GM19324 (cell line): ENCODE measurements around the gene RASIP1.

Experiments
- ATAC-seq: cut with Tn5 transposase; IDR thresholded peaks from one replicate; pipeline ENCODE4 v1.9.1; 2021; ENCODE audit warnings: mild to moderate bottlenecking, moderate library complexity; ENCODE audit not compliant: unreplicated experiment, low FRiP score

The RASIP1 gene

DNA sequence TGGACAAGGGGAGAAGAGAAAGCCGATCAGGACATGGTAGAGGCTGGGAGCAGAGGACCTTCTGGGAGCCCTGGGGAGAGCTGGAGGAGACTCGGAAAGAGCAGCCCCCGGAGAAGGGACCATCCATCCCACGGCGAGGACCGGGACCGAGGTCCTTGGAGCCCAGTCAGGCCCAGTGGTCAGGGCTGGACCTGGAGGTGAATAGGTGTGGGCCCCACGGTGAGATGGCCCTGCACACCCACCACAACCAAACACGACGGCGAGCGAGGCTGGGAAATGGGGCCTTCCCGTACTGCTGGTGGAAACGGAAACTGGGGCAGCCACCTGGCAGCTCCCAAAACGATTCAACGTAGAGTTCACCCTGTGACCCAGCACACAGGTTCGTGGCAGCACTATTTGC lies 63.9 kb downstream of the RASIP1 start:
- ATAC-seq, result no peak

DNA sequence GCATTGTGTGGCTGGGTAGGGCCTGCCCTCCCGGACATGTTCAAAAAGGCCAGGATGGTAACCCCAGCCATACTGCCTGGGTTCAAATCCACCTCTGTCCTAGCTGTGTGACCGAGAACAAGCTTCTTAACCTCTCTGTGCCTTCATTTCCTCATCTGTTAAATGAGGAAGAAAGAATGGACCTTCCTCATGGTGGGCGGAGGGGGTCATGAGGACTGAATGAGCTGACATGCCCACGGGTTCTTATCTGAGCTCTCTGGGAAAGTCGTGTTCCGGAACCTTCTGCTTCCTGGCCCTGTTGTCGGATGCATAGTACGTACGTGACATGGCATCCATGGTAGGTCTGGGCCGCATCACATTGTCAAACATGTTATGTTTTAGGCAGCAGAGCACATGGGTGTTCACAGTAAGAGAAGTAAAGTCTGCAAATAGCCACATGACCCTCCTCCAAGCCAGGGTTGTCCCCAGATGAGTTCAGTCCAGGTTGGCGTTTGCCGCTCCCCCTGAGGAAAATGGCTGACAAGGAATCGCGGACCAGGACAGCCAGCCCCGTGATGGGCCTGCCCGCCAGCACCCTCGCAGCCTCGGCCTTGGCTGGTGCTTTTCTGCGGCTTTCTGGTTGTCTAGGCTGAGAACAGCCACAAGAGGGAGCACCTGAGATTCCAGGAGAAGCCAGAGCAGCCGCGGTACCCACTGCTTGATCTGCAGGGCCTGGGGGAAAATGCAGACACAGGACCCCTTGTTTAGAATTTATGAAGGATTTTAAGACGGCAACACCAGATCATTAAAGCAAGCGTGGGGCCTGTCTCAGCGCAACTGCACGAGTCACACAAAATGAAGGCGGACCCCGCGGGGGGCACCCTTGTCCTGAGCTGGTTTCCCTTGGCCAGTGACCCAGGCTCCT lies 65.2 kb downstream of the RASIP1 start:
- ATAC-seq, result no peak

DNA sequence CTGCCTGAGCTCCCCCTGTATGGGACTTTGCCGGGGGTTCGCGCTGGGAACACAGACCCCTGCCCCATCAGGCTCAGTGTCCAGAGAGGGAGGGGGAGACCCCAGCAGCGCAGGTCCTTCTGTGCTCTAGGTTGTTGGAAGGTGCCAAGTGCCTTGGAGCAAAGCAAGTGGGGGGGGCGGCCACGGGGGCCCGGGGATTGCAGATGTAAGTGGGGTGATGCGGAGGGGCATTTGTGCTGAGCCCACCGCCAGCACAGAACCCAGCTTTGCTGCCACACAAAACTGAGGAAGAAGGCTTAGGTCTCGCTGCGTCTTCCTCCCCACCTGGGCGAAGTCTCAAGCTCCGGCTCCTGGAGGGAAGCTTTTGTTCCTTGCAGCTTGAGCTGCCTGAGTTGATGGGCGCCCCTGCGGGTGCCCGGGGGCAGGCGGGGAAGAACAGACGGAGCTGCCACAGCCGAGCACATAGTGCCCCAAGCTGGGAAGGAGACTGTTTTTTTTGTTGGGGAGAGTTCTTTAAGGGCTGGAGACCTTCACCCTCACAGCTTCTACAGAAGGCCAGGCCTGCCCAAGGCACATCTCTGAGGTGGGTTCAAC lies 66.1 kb downstream of the RASIP1 start:
- ATAC-seq, result no peak

- no peak for ATAC-seq
Observed at GRCh38 chr19:48673436-48674100, 66.8 kb downstream of the RASIP1 start.

DNA sequence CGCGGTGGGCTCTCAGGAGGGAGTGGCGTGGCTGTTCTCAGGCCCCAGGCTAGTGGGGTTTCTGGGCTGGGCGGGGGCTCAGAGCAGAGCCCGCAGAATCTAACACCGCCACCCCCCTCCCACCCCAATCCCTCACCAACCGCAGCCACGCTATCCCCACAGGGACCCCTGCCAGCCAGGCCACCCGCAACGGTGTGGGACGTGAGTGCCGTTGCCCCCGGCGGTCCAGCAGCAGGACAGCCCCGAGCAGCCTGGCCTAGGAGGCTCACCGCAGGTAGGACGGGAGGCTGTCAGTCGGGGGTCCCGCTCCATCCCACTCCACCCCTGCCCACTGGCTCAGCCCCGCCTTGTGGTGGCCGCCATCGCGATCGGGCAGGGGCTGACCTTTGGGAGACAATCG lies 67.4 kb downstream of the RASIP1 start, which contains the start of gene NTN5:
NTN5 (minus strand) TSS at position 24 of the 400 bp plus-strand sequence. CDS start 2,031 bp downstream, outside the sequence.
- ATAC-seq, result no peak

DNA sequence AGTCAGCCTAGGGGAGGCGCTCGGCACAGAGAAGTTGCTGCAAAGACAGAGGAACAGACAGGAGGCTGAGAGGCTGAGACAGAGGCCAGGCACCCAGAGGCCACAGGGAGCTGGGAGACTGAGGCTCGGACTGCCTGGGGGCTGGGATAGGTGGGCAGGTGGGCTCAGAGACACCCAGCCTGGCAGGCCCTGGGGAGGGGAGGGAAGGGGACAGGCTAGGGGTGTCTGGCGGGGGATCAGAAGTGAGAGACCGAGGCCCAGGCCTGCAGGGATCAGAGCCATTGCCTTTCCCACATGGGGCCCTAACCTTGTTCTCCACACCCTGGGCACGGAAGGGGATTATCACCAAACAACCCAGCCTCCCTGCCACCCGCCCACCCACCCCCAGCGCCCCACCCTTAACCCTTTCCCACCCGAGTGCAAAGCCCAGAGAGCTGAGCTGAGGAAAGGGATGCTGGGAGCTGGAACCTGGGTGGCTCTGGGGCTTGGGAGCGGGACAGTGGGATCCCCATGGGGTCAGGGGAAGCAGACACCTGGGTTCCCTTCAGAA lies 68.9 kb downstream of the RASIP1 start:
- no peak for ATAC-seq

DNA sequence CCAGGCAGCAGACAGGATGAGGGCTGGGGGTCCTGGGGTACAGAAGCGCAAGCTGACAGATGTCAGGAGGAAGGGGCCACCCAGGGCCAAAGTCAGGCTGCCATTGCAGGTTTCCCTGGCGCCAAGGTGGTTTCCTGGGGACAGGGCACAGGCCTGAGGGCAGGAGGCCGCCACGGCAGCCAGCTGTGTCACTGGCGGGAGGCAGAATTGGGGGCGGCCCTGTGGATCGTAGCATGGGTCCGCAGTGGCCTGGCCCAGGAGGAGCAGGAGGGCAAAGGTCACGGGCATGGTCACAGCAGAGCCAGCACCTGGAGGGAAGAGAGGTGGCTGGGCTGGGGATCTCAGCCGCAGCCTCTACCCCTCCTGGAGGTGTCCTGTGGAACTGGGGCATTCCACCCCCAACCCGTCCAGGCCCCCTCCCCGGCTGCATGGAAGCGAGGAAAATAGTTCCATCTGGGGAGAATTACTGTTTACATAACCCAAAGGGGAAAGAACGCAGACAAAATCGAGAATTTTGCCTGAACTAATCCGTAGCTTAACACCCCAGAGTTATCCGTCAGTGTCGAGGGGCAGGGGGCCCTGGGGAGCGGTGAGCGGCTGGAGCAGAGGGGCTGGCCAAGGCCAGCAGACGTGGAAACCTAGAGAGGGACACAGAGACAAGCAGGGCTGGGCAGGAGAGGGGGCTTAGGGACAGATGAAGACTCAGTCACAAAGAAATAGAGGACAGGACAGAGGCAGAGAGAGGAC lies 69.5 kb downstream of the RASIP1 start:
- no peak for ATAC-seq
